Liver (tissue), 9 donors: ENCODE results near the gene ITGB4. TPM values are rescaled to one million over a fixed set of nuclear protein-coding genes. Genes with fewer than 3 reads are reported as not detected.

Experiments
- DNase-seq: peaks from one replicate; pipeline ENCODE4 v3.0.0-alpha.2; 2017; ENCODE audit warnings: low spot score
- H3K27ac ChIP-seq, 2 donors: one replicate each; pipeline ENCODE4 v1.7.0; 2013; ENCODE audit warnings: inconsistent platforms in 2 of 2, low read length in 2 of 2, control low read depth in 1 of 2, low read depth in 1 of 2, mild to moderate bottlenecking in 1 of 2
- H3K27me3 ChIP-seq, 4 donors: one replicate each; pipeline versions ENCODE4 v1.6.1 to v1.7.0; 2013; ENCODE audit warnings: low read length in 3 of 4, inconsistent platforms in 1 of 4, mild to moderate bottlenecking in 1 of 4, moderate library complexity in 1 of 4; ENCODE audit not compliant: control insufficient read depth in 4 of 4, insufficient read depth in 4 of 4
- H3K36me3 ChIP-seq, 4 donors: one replicate each; pipeline versions ENCODE4 v1.6.1 to v1.7.0; 2013; ENCODE audit warnings: low read length in 3 of 4, mild to moderate bottlenecking in 3 of 4, low read depth in 1 of 4, moderate library complexity in 1 of 4; ENCODE audit not compliant: control insufficient read depth in 4 of 4, insufficient read depth in 3 of 4
- H3K4me1 ChIP-seq, 4 donors: one replicate each; pipeline versions ENCODE4 v1.6.1 to v1.7.0; 2013; ENCODE audit warnings: low read length in 3 of 4, mild to moderate bottlenecking in 3 of 4, moderate library complexity in 1 of 4; ENCODE audit not compliant: control insufficient read depth in 4 of 4, insufficient read depth in 4 of 4
- H3K4me3 ChIP-seq, 3 donors: one replicate each; pipeline versions ENCODE4 v1.6.1 to v1.7.0; 2013; ENCODE audit warnings: low read length in 3 of 3, control low read depth in 1 of 3, low read depth in 1 of 3, mild to moderate bottlenecking in 1 of 3
- H3K9ac ChIP-seq, 2 donors: one replicate each; pipeline ENCODE4 v1.7.0; 2013; ENCODE audit warnings: low read length in 2 of 2, mild to moderate bottlenecking in 2 of 2, moderate library complexity in 2 of 2, control low read depth in 1 of 2, low read depth in 1 of 2
- H3K9me3 ChIP-seq, 4 donors: one replicate each; pipeline versions ENCODE4 v1.6.1 to v1.7.0; 2013; ENCODE audit warnings: low read length in 3 of 4; ENCODE audit not compliant: control insufficient read depth in 4 of 4
- ATF3 ChIP-seq: IDR thresholded peaks from 2 replicates; pipeline ENCODE4 v1.6.1; 2016; ENCODE audit warnings: antibody characterized with exemption
- CTCF ChIP-seq: fragments of 150-350 bp; IDR thresholded peaks from 2 replicates; pipeline ENCODE4 v1.5.1; 2017; ENCODE audit warnings: improper control_type of control experiment, low read depth, low read length; ENCODE audit not compliant: missing input control
- FOXA1 ChIP-seq: IDR thresholded peaks from 2 replicates; pipeline ENCODE4 v1.6.1; 2016; ENCODE audit warnings: antibody characterized with exemption
- HNF4A ChIP-seq, 2 donors: conservative IDR thresholded peaks; 2 replicates each; pipeline ENCODE4 v1.6.1; 2016; ENCODE audit warnings: antibody characterized with exemption in 2 of 2, mild to moderate bottlenecking in 2 of 2
- HNF4G ChIP-seq: IDR thresholded peaks from 2 replicates; pipeline ENCODE4 v1.6.1; 2016; ENCODE audit warnings: antibody characterized with exemption
- JUND ChIP-seq, 2 donors: IDR thresholded peaks; 2 replicates each; pipeline ENCODE4 v1.6.1; 2016; ENCODE audit warnings: antibody characterized with exemption in 2 of 2
- NR2F2 ChIP-seq: IDR thresholded peaks from 2 replicates; pipeline ENCODE4 v1.6.1; 2016; ENCODE audit warnings: antibody characterized with exemption
- RAD21 ChIP-seq, 2 donors: IDR thresholded peaks; 2 replicates each; pipeline ENCODE4 v1.6.1; 2016; ENCODE audit warnings: antibody characterized with exemption in 2 of 2, mild to moderate bottlenecking in 2 of 2
- REST ChIP-seq: IDR thresholded peaks from 2 replicates; pipeline ENCODE4 v1.6.1; 2016; ENCODE audit warnings: antibody characterized with exemption, mild to moderate bottlenecking
- RXRA ChIP-seq, 2 donors: IDR thresholded peaks; 2 replicates each; pipeline ENCODE4 v1.6.1; 2017 to 2018; ENCODE audit warnings: antibody characterized with exemption in 2 of 2, mild to moderate bottlenecking in 1 of 2
- YY1 ChIP-seq: IDR thresholded peaks from 2 replicates; pipeline ENCODE4 v1.6.1; 2016; ENCODE audit warnings: antibody characterized with exemption, mild to moderate bottlenecking
- ZBTB33 ChIP-seq: IDR thresholded peaks from 2 replicates; pipeline ENCODE4 v1.6.1; 2016; ENCODE audit warnings: antibody characterized with exemption
- WGBS: extraction: QIAGEN DNeasy Blood & Tissue Kit; methylation state at CpG from one replicate; pipeline ENCODE4 v1.1.7; 2013; 5-methylcytosine and 5-hydroxymethylcytosine counted together
- polyA plus RNA-seq, 2 donors: library from polyadenylated mRNA; stranded (reverse) in 1 of 2; unstranded in 1 of 2; fragments of 200-250 nt in 1 of 2; fragments of >200 nt in 1 of 2; fragmentation: Nextera tagmentation in 1 of 2; extraction: Ambion mirVana in 1 of 2; gene quantifications; one replicate each; pipeline versions ENCODE4 v1.2.1 to v1.2.3, GENCODE V29; 2013 to 2015
- total RNA-seq, 2 donors: library from RNA; depleted of rRNA; stranded (reverse); fragments of >200 nt; gene quantifications; one replicate each; pipeline ENCODE4 v1.2.3, GENCODE V29; 2014
- donor health status: healthy.
- donor health status: healthy.
- donor health status: healthy.
- donor health status: healthy.
- donor health status: healthy.

The ITGB4 gene
- total and polyA plus RNA-seq, 4 donors: 0.42 to 1.4 (median 1.3) TPM

GRCh38 chr17:75749545-75750389 is 28.5 kb downstream of the ITGB4 start:
- peak; percentile 95 for DNase-seq
- no peak overlapping the region for H3K4me3 ChIP-seq
- no peaks in the 10 kb centered on the region for H3K36me3 ChIP-seq
- H3K9ac ChIP-seq: no peak overlapping the region
- TF ChIP-seq RAD21 (IDR thresholded peaks at IDR 0.05) (peak; percentile 82 to 93), RXRA (IDR thresholded peaks at IDR 0.05) (peak; percentile 11 to 52), YY1 (no peak), CTCF (peak; percentile 80), ZBTB33 (no peak)
- H3K4me1 ChIP-seq: peaks cover 7 to 26% (median 13%) of the 10 kb centered on the region in 4 donors
- H3K27me3 ChIP-seq: no peaks in the 10 kb centered on the region
- WGBS: 18% methylated on average over 20 of the region's 20 CpGs
- H3K9me3 ChIP-seq: no peaks in the 10 kb centered on the region
- H3K27ac ChIP-seq: no peak overlapping the region

GRCh38 chr17:75750661-75751423 is 29.6 kb downstream of the ITGB4 start:
- no peak for DNase-seq
- H3K9ac ChIP-seq: no peak overlapping the region
- no peak overlapping the region for H3K4me3 ChIP-seq
- H3K4me1 ChIP-seq: peaks cover 8 to 36% (median 17%) of the 10 kb centered on the region in 4 donors
- H3K36me3 ChIP-seq: no peaks in the 10 kb centered on the region
- WGBS: 83% methylated on average over 23 of the region's 23 CpGs
- no peaks in the 10 kb centered on the region for H3K27me3 ChIP-seq
- no peak overlapping the region for H3K27ac ChIP-seq
- no peaks in the 10 kb centered on the region for H3K9me3 ChIP-seq
- no peak for TF ChIP-seq NR2F2
- no peak for TF ChIP-seq CTCF
- no peak for TF ChIP-seq ATF3
- no peak for TF ChIP-seq JUND (IDR thresholded peaks at IDR 0.05)
- TF ChIP-seq ZBTB33: no peak
- no peak for TF ChIP-seq RXRA (IDR thresholded peaks at IDR 0.05)
- TF ChIP-seq FOXA1: no peak
- TF ChIP-seq REST: no peak
- TF ChIP-seq YY1: no peak
- no peak for TF ChIP-seq HNF4G
- no peak for TF ChIP-seq HNF4A (conservative IDR thresholded peaks at IDR 0.05)
